Cardiac septum (tissue), 1 donor: ENCODE data around the gene ETV7. TPM values are rescaled to one million over a fixed set of nuclear protein-coding genes. Genes with fewer than 3 reads are reported as not detected.
"Not testable (repeated sequence)": the region's sequence is repeated elsewhere in the genome, so short reads cannot be mapped to it uniquely, and the experiment has no call there.

Experiments
- DNase-seq: peaks from one replicate; pipeline ENCODE4 v3.0.0-alpha.2; 2020; ENCODE audit warnings: low spot score
- intact Hi-C: fragments of 100-400 bp; cut with DNase I; formaldehyde crosslinking; loops from one replicate; pipeline ENCODE4 v1.14.0; 2022
- total RNA-seq: library from RNA; stranded (reverse); fragmentation: NEBNext Ultra II Directional; extraction: Animal tissue kit (Norgen Biotek cat#: 25700); gene quantifications from one replicate; pipeline ENCODE4 v1.2.1, GENCODE V29; 2021
- donor health status: DM: no; HTN: no; CAD: no.

ETV7 gene
- total RNA-seq, 1 donor from 2014 or later, result 0.13 TPM

DNA sequence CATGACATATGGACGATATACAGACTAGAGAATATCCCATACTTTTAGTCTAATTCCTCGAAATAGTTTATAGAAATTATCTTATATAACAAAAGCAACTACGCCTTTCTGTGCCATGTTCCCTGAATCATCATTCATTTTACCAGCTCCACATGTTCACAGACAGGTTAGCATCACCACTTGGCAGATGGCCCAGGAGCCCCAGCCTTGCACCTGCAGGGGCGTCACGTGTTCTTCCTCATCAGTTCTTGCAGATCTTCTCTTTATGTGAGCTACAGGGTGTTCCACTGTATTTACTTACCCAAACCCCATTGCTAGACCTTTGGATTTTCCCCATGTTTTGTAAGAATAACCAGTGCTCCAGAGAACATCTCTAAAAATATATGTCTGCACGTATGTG is 38.2 kb downstream of the ETV7 start:
- peak; percentile 5 for DNase-seq
- intact Hi-C loops, result no loop called here

DNA sequence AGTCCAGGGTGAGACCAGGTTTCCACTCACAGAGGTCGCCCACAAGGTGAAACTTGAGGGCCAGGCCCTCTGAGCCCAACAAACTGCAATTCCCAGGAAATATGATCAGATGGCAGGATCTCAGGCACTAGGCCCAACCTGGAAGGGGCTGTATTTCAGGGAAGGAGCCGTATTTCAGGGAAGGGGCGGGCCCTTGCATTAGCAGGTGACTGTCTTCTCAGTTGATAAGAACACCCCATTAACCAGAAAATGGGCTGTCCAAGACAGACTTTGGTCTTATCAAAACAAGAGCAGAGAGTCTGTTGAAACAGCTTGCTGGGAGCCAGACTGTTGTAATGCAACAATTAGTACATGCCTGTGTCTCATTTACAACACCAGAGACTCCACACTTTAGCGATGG is 39.8 kb downstream of the ETV7 start:
- DNase-seq, result no peak
- intact Hi-C loops, result no loop called here

DNA sequence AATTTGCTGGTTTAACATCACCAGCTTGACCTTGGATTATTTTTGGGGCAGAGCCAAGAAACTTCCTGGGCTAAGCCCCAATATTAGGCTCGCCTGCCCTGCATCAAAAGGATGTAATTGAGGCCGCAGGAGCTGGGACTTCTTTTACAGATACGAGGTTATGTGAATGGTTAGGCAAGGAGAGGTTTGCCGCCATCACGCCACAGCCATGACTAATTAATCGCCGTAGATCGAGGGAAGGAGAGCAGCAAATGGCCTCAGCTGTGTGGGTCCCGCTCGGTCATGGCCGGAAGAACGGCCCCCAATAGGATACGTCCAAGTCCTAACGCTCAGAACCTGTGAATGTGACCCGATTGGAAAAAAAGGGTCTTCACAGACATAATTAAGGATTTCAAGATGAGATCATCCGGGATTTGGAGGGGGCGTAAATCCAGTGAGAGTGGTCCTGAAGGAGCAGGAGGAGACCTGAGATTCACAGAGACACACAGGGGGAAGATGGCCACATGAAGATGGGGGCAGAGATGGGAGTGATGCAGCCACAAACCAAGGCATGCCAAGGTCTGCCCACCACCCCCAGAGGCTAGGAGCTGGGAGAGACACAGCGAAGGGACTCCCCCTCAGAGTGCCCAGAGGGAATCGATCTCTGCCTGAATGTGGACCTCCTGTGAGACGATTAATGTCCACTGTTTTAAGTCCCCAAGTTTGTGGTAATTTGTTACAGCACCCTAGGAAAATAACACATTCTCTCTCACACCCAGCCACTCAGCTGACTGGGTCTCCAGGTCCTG is 40.8 kb downstream of the ETV7 start:
- intact Hi-C loops, result no loop called here
- DNase-seq, result no peak

DNA sequence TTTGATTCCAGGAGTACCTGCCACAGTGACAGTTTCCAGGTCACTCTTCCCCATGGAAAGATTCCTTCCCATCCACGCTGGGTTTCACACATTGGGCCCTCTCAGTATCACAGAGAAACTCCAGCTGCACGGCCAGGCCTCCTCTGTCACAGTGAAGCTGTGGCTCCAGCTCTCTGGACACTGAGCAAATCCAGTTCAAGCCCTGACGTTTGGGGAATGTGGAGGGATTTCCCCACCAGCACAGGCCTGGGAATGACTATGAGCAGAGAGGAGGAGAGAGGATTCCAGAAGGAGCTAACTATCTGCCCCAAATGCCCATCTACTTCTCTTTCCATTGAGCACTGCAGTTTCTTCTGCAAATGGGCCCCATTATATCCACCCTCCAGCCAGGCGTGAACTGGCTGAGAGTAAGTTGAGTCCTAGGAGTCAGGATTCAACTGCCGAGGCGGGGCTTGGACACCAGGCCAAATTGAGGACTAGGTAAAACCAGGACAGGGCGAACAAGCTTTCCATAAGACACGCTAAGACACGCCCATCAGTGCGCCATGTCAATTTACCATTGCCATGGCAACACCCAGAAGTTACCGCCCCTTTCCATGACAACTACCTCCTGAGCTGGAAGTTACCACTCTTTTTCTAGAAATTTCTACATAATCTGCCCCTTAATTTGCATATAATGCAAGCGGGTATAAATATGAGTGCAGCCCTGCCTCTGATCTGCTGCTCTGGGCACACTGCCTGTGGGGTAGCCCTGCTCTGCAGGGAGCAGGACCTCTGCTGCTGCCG is 41.6 kb downstream of the ETV7 start:
- intact Hi-C loops, result no loop called here
- no peak for DNase-seq

DNA sequence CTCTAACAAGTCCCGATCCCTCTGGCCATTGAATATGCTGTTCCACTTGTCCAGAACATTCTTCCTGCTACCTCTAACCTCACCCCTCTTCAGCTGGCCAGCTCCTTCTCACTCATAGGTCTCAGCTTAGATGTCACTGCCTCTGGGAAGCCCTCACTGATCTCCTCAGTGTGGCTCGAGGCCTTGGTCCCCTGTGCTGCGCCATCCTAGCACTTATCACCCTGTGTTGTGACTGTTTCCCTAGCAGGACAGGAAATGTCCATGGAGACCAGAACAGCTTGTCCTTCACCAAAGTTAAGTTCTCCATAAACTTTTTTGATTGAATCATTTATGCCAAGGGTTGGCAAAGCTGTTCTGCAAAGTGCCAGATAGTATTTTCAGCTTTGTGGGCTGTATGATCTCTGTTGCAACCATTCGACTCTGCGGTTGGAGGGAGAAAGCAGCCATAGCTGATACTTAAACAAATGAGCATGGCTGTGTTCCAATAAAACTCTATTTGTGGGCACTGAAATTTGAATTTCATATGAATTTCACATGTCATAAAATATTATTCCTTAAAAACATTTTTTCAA is 44.3 kb downstream of the ETV7 start:
- DNase-seq, result no peak
- intact Hi-C loops, result loop anchor here (5.0 kb wide), 1 partner anchor 41 kb away; no protein-coding TSS in a partner anchor

DNA sequence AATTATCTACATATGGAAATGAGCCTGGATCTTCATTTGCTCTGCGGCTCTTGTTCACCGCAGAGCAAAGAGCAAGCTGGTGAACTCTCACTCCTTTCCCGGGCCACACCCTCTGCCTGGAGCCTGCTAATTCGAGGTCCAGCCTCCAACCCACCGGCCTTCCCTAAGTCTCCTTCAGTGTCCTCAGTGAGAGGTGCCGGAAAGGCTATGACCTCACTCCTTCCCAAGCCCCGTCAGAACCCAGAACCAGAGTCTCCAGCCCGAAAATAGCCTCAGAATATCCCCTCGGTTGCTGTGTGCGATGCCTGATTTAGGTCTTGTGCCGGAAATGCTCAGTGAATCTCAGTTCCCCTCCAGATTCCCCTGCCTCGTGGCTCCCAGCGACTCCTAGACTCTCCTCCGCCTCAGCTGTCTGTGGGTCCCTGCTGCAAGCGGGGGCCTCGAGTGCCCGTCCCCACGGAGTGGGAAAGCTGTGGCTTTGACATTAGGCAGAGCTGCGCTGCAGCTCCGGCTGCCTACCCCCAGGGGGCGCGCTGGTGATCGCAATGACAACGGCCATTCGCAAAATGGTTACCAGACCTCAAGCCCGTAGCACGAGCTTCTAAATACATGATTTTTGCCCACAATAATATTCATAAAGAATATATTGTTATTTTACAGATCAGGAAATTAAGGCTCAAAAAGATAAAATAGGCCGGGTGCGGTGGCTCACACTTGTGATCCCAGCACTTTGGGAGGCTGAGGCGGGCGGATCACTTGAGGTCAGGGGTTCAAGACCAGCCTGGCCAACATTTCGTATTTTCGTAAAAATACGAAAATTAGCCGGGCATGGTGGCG is 46.6 kb downstream of the ETV7 start:
- peak; percentile 91 for DNase-seq

DNA sequence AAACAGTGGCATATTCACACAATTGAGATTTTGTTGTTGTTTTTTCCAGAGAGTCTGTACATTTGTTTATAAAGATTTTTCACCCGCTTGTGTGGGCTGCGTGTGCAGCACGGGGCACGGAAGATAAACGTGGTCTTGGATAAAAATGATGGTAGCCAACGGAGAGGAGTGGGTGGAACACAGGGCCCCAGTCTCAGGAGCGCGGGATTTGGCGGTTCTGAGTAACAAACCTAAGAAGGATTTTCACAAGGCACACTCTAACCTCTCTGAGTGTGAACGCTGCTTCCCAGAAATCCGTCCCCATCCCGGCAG is 47.2 kb downstream of the ETV7 start:
- no peak for DNase-seq
- intact Hi-C loops, result loop anchor here (5.0 kb wide), 1 partner anchor 38 kb away; no protein-coding TSS in a partner anchor

More for the DNA sequence above, 46.6 kb downstream of the ETV7 start:
- intact Hi-C loops, result loop anchor here (5.0 kb wide), 1 partner anchor 39 kb away; no protein-coding TSS in a partner anchor

DNA sequence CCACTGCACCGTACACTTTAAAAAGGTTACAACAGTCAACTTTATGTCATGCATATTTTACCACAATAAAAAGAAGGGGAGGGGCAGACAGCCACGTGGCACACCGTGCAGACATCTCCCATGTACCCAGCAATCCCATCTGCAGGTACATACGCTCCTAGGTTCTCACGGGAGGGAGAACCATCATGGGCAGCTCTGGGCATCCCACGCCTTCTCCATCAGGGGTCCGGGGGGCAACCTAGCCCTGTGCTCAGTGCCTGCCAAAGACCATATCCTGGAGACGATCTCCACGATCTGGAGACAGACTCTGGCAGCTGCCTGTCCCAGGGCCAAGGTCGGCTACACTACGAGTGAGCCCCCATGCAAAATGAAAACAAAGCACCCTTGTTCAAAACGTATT is 48.3 kb downstream of the ETV7 start:
- intact Hi-C loops, result no loop called here
- DNase-seq, result no peak

DNA sequence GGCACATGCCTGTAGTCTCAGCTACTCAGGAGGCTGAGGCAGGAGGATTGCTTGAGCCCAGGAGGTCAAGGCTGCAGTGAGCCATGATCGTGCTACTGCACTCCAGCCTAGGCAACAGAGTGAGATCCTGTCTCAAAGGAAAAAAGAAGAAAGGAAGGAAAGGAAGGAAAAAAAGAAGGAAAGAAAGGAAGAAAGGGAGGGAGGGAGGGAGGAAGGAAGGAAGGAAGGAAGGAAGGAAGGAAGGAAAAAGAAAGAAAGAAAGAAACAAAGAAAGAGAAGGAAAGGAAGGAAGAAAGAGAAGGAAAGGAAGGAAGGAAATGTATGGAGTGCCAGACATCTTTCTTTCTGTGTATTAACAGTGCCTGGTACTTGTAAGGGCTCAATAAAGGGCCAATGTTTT is 49.2 kb downstream of the ETV7 start:
- not testable (repeated sequence) for DNase-seq

DNA sequence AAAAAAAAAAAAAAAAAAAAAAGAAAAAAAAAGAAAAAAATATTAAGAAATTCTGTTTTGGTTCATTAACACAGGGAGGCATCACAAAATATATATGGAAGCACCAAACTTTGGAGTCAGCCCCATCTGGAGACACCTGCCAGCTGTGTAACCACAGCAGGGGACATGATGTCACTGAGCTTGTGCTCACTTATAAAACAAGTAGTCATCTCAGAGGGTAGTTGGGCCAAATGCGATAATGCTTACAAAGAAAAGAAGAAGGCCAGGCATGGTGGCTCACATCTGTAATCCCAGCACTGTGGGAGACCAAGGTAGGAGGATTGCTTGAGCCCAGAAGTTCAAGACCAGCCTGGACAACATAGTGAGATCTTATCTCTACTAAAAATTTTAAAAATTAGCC is 49.7 kb downstream of the ETV7 start:
- intact Hi-C loops, result no loop called here
- DNase-seq, result no peak

More for the DNA sequence above, 49.2 kb downstream of the ETV7 start:
- intact Hi-C loops, result not testable (repeated sequence)

DNA sequence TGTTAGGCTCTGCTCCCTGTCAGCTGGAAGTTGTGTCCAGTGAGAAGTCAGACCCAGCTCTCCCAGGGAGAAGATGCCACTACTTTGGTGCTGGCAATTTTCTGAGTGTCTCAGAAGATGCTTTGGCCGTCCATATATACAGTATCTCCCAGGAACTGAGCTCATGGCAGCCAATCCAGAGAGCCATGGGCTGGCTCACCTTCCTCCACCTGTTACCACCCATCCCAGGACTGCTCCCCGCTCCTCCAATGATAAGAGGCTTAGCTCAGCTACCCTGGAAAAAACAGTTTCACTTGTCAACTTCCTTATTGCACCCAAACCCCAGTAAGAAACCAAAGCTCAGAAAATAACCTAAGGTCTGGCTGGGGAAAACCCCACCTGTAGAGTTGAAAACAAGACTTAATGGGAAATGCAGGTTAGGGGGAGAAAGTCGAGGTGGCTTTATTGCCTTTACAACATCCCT is 50.7 kb downstream of the ETV7 start, which contains the start of gene BNIP5:
Gene BNIP5, minus strand, starts transcription at position 110 of the 463 bp plus-strand sequence. CDS start 6,198 bp downstream, outside the sequence.
- intact Hi-C loops, result no loop called here
- DNase-seq, result no peak

DNA sequence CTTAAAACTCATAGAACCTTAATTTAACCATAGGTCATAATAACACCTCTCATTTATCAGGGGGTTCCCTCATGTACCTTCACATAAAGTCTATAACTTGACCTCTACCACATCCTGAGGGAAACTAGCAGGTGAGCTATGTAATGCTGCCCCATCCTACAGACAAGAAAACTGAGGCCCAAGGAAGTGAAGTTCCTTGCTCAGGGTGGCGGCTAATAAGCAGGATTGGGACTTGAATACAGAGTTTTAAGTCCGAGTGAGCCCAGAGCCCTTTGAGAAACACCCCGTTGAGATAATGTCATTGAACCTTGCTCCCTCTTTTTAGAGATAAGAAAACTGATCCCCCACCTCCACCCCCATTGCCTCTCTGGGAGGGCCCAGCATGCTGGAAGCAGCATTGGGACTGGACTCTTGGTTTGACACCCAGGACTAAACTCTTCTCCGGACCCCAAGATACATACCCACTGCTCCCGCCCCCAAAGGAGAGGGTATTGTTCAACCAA is 51.2 kb downstream of the ETV7 start:
- no peak for DNase-seq

DNA sequence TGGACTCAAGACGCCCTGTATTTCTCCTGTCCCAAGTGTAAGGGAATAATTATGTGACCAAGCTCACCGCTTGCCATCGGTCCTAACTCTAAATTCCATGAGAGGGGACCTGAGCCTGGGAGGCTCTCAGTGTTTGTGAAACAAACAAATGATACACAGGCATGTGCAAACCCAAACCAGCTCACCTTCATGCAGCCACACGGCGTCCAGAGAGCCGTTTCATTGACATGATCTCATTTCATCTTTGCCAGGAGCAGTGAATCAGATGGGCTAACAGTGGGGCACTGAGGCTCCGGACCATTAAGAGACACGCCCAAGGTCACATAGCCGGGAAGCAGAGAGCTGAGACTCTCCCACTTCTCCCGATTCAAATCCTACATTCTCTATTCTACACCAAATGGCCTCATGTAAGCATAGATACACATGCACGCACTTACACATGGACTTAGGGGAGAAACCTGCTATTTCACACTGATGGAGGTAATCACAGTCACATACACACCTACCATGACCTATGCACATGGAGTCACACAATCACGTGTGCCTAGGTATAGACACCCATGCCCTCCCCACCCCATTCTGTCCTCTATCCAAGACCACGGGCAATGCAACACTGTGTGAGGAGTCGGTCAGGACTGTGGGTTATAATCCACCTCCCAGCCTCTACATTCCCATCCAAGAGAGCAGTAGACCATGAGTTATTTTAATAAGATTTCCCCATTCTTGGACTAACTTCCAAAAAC is 51.8 kb downstream of the ETV7 start:
- no peak for DNase-seq
- intact Hi-C loops, result no loop called here

More for the DNA sequence above, 51.2 kb downstream of the ETV7 start:
- intact Hi-C loops, result no loop called here

DNA sequence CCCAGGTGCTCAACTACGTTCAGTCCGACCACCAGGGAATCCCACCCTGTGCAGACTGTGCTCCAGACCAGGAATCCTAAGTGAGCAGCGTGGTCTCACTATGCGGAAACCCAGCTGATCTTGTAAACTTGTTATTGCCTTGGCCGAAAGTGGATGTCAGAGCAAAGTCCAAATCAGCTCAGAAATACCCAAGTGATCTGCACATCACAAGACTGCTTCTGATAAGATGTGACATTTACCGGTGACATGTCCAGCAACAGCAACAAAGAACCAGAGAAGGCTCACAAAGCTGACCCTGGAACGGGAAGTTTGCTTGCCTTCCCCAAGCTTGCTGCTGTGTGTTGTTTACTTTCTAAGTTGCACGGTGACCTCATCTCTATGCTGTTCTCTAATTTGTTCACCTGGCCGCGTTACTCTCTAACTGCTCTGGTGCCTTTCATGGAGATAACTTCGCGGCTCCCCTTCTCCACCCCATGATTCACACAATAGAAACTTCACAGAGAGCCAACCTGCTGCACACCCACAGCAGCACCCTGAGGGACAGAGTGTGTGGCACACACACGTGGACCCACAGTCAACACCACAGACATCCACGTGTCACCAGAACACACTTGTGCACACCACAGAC is 52.5 kb downstream of the ETV7 start:
- intact Hi-C loops, result no loop called here
- DNase-seq, result no peak

DNA sequence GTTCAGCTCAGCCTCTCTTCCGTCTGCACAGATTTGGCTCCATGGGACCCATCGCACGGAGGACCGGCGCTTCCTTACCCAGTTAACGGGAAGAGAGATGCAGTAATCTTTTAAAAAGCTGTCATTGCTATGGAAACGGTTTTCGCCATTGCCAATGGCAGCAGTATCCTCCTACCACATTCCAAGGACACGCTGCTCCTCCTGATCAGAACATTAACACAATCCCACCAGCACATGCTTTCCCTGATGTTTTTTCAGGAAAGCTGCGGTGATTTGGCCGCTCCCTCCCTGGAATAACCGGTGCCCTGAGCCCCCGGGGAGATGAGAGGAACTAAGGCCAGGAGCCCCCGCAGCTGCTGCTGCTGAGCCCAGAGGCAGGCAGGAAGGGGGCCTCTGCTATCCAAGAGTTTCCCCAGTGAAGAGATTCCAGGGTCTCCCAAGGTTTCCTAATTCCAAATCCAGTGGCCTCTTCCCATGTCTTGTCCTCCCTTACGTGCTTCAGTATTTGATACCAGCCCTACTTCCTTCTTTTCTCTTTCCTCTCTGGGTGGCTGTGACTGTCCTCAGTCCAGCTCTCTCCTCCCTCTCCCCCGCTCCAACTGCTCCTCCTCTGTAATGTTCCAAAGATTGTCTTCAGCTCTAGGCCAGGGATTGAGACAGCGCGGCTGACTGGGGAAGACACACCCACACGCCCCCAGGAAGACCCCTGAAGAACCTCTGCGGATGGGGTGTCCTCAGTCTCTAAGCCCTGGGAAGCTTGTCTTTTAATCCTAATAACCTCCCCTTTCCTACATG is 53.3 kb downstream of the ETV7 start:
- no peak for DNase-seq
- intact Hi-C loops, result no loop called here

DNA sequence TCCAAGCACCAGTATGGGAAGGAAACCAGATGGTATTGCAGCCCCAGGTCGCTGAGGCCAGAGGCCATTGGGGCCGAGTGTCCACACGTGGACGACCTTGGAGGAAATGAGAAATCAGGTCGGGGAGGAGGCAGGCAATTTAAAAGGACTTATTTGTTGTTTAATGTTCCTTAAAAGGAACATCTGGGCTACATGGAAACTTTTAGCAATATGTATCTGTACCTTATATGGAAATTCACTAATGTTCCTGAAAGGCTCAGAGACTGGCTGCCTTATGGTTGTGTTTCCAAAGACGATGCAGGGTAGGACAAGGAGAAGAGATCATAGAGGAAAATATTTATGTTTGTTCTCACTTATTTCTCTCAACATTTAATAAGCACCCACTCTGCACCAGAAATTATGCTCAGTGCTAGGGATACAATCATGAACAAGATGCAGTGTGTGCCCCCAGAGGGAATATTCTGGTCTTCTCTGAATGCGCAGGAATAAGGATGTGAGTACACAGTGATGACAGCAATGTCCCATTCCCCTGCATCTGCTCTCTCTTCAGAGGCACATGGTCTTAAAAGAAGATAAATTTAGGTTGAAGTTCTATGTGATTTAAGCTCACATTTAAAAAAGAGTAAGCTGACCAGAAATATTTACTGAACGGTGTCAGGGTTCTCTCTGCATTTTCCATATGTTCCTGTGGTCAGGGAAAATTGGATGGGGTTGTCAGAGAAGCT is 54.1 kb downstream of the ETV7 start:
- intact Hi-C loops, result no loop called here
- no peak for DNase-seq

DNA sequence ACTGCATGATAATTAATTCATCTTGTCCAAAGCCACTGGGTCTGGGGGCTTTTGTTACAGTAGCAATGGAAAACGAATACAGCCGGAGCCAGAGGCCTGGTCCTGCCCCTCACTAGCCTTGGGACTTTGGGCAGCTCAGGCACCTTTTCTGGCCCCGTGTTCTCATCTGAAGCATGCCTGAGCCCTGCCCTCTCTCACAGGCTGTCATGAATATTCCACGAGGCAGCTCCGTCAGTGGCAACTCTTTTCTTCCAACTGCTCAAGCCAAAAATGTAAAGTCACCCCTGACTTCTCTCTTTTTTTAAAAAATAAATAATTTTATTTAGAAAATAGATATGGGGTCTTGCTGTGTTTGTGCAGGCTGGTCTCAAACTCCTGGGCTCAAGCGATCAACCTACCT is 56.1 kb downstream of the ETV7 start:
- DNase-seq, result no peak
- intact Hi-C loops, result no loop called here
